ENCODE measurements around the gene HCFC1R1.

Gene HCFC1R1

GRCh38 chr16:3022208-3022683 is 1.5 kb downstream of the HCFC1R1 start:
- Histone ChIP-seq H3K36me3 (replicated peaks; ENCODE audit: insufficient read depth, low read length) (no peaks in the 10 kb centered on the region), H2AFZ (ENCODE audit: low read length) (no peak overlapping the region), H3F3A (ENCODE audit: insufficient read depth, low read length) (0 out of 2 replicates have a peak, but pooled peaks cover 7% of the 10 kb centered on the region), H3K9me2 (replicated peaks; ENCODE audit: insufficient read depth, low read length) (no peaks in the 10 kb centered on the region), H3K27me3 (replicated peaks; ENCODE audit: insufficient read depth, low read length) (peaks cover 23% of the 10 kb centered on the region), H3K79me2 (ENCODE audit: low read length) (no peaks in the 10 kb centered on the region), H4K20me1 (ENCODE audit: insufficient read depth, low read length) (no peaks in the 10 kb centered on the region), H3K4me1 (ENCODE audit: low read length) (0 out of 2 replicates have a peak, but pooled peaks cover 4% of the 10 kb centered on the region), H3K27ac (ENCODE audit: low read length) (no peak overlapping the region), H3K9me3 (replicated peaks; ENCODE audit: insufficient read depth, low read length) (no peaks in the 10 kb centered on the region), H3K9ac (ENCODE audit: low read length) (no peak overlapping the region), H3K4me2 (ENCODE audit: low read depth, low read length) (no peak overlapping the region), H3K4me3 (ENCODE audit: low read length) (no peak overlapping the region)
- DNase-seq: no peak
- TF ChIP-seq EZH2phosphoT487 (IDR thresholded peaks at IDR 0.05; ENCODE audit: low read length) (no peak), EZH2 (optimal IDR thresholded peaks at IDR 0.05; ENCODE audit: low read depth, low read length) (no peak)
- TF ChIP-seq, protein P1, sequence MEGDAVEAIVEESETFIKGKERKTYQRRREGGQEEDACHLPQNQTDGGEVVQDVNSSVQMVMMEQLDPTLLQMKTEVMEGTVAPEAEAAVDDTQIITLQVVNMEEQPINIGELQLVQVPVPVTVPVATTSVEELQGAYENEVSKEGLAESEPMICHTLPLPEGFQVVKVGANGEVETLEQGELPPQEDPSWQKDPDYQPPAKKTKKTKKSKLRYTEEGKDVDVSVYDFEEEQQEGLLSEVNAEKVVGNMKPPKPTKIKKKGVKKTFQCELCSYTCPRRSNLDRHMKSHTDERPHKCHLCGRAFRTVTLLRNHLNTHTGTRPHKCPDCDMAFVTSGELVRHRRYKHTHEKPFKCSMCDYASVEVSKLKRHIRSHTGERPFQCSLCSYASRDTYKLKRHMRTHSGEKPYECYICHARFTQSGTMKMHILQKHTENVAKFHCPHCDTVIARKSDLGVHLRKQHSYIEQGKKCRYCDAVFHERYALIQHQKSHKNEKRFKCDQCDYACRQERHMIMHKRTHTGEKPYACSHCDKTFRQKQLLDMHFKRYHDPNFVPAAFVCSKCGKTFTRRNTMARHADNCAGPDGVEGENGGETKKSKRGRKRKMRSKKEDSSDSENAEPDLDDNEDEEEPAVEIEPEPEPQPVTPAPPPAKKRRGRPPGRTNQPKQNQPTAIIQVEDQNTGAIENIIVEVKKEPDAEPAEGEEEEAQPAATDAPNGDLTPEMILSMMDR (IDR thresholded peaks at IDR 0.05; ENCODE audit: low read length): no peak

DNA sequence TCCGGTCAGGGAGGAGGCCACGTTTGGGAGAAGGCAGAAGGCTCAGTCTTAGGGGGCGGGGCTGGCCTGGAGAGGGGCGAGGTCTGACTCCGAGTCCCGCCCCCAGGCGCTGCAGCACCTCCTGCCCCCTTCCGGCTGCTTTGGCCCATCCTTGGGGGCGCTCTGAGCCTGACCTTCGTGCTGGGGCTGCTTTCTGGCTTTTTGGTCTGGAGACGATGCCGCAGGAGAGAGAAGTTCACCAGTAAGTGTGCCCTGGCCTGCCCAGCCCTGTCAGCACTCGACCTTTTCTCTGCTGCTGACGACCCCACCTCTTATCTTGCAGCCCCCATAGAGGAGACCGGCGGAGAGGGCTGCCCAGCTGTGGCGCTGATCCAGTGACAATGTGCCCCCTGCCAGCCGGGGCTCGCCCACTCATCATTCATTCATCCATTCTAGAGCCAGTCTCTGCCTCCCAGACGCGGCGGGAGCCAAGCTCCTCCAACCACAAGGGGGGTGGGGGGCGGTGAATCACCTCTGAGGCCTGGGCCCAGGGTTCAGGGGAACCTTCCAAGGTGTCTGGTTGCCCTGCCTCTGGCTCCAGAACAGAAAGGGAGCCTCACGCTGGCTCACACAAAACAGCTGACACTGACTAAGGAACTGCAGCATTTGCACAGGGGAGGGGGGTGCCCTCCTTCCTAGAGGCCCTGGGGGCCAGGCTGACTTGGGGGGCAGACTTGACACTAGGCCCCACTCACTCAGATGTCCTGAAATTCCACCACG is 2.1 kb downstream of the HCFC1R1 start:
- H4K20me1 ChIP-seq (ENCODE audit: insufficient read depth, low read length): no peaks in the 10 kb centered on the region
- H3K9me2 ChIP-seq (replicated peaks; ENCODE audit: insufficient read depth, low read length): no peaks in the 10 kb centered on the region
- H3K36me3 ChIP-seq (replicated peaks; ENCODE audit: insufficient read depth, low read length): no peaks in the 10 kb centered on the region
- no peak overlapping the region for H3K4me3 ChIP-seq (ENCODE audit: low read length)
- H3K4me1 ChIP-seq (ENCODE audit: low read length): 0 out of 2 replicates have a peak, but pooled peaks cover 4% of the 10 kb centered on the region
- 0 out of 2 replicates have a peak, but pooled peaks cover 7% of the 10 kb centered on the region for H3F3A ChIP-seq (ENCODE audit: insufficient read depth, low read length)
- no peak overlapping the region for H2AFZ ChIP-seq (ENCODE audit: low read length)
- H3K27me3 ChIP-seq (replicated peaks; ENCODE audit: insufficient read depth, low read length): peaks cover 25% of the 10 kb centered on the region
- no peak overlapping the region for H3K4me2 ChIP-seq (ENCODE audit: low read depth, low read length)
- no peak for TF ChIP-seq EZH2phosphoT487 (IDR thresholded peaks at IDR 0.05; ENCODE audit: low read length)
- TF ChIP-seq EZH2 (optimal IDR thresholded peaks at IDR 0.05; ENCODE audit: low read depth, low read length): no peak
- TF ChIP-seq, protein P1 (IDR thresholded peaks at IDR 0.05; ENCODE audit: low read length): no peak
- no peak overlapping the region for H3K27ac ChIP-seq (ENCODE audit: low read length)
- no peak overlapping the region for H3K9ac ChIP-seq (ENCODE audit: low read length)
- no peaks in the 10 kb centered on the region for H3K9me3 ChIP-seq (replicated peaks; ENCODE audit: insufficient read depth, low read length)
- H3K79me2 ChIP-seq (ENCODE audit: low read length): no peaks in the 10 kb centered on the region
- DNase-seq: no peak

GRCh38 chr16:3020604-3021448 is 2.9 kb downstream of the HCFC1R1 start:
- Histone ChIP-seq H3K4me1 (ENCODE audit: low read length) (0 out of 2 replicates have a peak, but pooled peaks cover 4% of the 10 kb centered on the region), H3K4me3 (ENCODE audit: low read length) (peak overlapping the region; percentile 66), H3K4me2 (ENCODE audit: low read depth, low read length) (peak overlapping the region; percentile 91), H3F3A (ENCODE audit: insufficient read depth, low read length) (0 out of 2 replicates have a peak, but pooled peaks cover 7% of the 10 kb centered on the region), H3K9me3 (replicated peaks; ENCODE audit: insufficient read depth, low read length) (no peaks in the 10 kb centered on the region), H3K9ac (ENCODE audit: low read length) (no peak overlapping the region; the same call in 1 of the 2 replicates), H3K27ac (ENCODE audit: low read length) (no peak overlapping the region), H3K9me2 (replicated peaks; ENCODE audit: insufficient read depth, low read length) (no peaks in the 10 kb centered on the region), H3K27me3 (replicated peaks; ENCODE audit: insufficient read depth, low read length) (peaks cover 30% of the 10 kb centered on the region), H2AFZ (ENCODE audit: low read length) (peak overlapping the region; percentile 64), H3K79me2 (ENCODE audit: low read length) (no peaks in the 10 kb centered on the region), H4K20me1 (ENCODE audit: insufficient read depth, low read length) (no peaks in the 10 kb centered on the region), H3K36me3 (replicated peaks; ENCODE audit: insufficient read depth, low read length) (no peaks in the 10 kb centered on the region)
- TF ChIP-seq EZH2phosphoT487 (IDR thresholded peaks at IDR 0.05; ENCODE audit: low read length) (no peak), EZH2 (optimal IDR thresholded peaks at IDR 0.05; ENCODE audit: low read depth, low read length) (no peak)
- TF ChIP-seq, protein P1 (IDR thresholded peaks at IDR 0.05; ENCODE audit: low read length): no peak
- DNase-seq: peak; percentile 11
